NCI-H748 (cell line): ENCODE results near the gene SLC25A29.

ENCODE experiments used
- DNase-seq: peaks from one replicate; lab custom pipeline; 2025; ENCODE audit not compliant: unreplicated experiment; lab: John Stamatoyannopoulos, UW

The SLC25A29 gene

DNA sequence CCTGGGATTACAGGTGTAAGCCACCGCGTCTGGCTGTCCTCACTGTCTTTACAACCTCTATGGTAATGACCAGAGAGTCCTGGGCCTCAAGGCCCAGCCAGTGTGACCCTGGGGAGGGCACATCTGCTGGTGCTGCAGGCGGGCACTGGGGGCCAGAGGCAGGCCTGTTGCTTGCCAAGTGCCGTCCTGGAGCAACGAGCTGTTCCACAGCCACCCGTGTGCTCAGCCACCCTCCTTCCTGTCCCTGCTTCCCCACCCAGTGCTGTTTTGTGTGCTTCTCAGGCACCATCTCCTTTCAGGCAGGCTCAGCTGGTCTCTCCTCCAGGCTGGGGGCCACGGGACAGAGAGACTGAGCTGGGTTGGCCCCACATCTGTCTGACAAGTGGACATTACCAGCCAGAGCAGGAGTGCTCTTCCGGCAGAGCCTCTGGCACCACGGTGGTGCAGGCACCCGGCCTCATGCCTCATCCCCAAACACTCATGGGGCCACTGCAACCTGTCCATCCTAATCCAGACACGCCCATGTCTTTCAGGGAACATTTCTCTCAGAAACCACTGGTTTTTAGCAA, 25.9 kb upstream of the SLC25A29 start:
- DNase-seq = no peak

- DNase-seq = no peak
These were observed 24.2 kb upstream of the SLC25A29 start for GRCh38 chr14:100330388-100330931.

GRCh38 chr14:100330007-100330344, 23.7 kb upstream of the SLC25A29 start:
- DNase-seq = no peak

GRCh38 chr14:100329233-100330006, 23.2 kb upstream of the SLC25A29 start:
- no peak for DNase-seq

GRCh38 chr14:100328495-100329163, 22.4 kb upstream of the SLC25A29 start:
- no peak for DNase-seq

DNA sequence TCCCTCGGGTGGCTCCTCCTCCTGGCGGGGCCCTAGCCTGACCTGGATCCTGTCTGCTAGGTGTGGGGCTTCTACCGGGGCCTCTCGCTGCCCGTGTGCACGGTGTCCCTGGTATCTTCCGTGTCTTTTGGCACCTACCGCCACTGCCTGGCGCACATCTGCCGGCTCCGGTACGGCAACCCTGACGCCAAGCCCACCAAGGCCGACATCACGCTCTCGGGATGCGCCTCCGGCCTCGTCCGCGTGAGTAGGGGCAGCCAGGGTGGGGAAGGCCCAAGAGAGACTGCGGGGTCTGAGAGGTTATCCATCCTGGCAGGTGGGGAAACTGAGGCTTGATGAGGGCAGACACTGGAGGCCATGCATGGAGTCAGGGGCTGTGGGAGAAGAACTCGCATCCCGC, 20.9 kb upstream of the SLC25A29 start:
- no peak for DNase-seq

DNA sequence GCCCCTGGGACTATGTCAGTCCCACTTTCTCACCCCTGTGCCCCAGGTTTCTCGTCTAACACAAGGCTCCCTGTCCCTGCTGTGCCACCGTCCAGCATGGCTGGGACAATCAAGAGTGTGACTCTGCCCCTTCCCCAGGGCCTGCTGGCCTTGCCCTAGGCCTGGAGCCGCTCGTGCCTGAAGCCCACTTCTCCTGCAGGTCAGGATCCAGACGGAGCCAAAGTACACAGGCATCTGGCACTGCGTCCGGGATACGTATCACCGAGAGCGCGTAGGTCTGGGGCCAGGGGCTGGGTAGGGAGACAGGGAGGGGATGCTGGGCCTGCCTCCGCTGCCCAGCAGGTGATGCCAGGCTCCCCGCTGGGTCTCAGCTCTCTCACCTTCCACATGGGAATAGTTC, 19.7 kb upstream of the SLC25A29 start:
- DNase-seq = no peak

DNA sequence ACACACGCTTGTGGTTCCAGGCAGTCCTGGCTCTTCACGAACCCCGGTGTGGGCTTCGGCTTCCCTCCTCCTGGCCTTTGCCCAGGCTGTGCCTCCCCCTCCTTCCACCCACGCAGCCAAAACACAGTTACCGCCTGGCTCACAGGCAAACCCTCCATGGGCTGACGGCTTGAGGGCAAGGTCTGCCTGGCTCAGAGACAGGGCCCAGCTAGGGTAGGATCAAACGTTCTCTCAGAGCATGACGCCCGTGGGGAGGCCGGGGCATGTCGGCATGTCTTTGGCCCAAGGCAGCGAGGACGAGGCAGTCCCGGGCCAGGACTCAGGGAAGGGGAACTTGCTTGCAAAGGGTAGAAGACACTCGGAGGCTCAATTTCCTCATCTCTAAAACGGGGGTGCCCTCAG, 19.0 kb upstream of the SLC25A29 start:
- DNase-seq = no peak

- no peak for DNase-seq
These were observed 17.7 kb upstream of the SLC25A29 start for GRCh38 chr14:100323942-100324307.

DNA sequence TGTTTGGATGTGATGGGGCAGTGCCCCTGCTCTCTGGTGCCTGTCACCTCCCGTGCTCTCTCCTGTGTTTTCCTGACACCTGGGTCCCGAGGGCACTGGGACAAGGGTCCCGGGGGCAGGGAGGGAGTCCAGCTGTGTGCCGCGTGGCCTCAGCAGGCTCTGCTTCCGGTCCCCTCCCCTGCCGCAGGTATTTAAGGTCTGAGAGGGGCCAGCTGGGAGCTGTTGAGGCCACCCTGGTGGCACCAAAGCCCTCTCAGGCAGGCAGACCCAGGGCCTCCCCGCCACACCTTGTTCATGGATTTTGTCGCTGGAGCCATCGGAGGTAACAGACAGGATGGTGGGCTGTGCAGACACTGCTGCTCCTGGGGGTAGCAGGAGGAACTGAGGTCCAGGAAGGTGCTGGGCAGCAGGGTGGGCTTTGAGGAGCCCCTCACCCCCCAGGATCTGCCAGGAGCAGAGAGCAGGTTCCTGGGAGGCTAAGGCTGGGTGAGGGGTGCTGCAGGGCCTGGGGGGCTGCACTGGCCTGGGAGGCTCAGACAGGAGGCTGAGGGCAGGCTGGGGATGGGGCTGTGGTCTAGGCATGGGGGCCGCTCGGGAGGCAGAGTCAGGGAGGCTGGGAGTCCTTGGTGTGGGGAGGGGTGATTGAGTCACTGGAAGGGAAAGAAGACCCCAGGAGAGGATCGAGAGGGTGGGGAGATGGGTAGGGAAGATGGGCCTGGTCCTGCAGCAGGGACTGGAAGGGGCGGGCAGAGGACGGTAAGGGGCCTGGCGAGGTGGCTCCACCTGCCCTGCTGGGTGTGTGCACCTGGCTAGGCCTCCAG, 17.1 kb upstream of the SLC25A29 start, which contains the start of gene SLC25A47:
TSS of gene SLC25A47 (plus strand) at position 219 of the 821 bp plus-strand sequence. CDS start at position 295, 76 bp downstream.
- no peak for DNase-seq

DNA sequence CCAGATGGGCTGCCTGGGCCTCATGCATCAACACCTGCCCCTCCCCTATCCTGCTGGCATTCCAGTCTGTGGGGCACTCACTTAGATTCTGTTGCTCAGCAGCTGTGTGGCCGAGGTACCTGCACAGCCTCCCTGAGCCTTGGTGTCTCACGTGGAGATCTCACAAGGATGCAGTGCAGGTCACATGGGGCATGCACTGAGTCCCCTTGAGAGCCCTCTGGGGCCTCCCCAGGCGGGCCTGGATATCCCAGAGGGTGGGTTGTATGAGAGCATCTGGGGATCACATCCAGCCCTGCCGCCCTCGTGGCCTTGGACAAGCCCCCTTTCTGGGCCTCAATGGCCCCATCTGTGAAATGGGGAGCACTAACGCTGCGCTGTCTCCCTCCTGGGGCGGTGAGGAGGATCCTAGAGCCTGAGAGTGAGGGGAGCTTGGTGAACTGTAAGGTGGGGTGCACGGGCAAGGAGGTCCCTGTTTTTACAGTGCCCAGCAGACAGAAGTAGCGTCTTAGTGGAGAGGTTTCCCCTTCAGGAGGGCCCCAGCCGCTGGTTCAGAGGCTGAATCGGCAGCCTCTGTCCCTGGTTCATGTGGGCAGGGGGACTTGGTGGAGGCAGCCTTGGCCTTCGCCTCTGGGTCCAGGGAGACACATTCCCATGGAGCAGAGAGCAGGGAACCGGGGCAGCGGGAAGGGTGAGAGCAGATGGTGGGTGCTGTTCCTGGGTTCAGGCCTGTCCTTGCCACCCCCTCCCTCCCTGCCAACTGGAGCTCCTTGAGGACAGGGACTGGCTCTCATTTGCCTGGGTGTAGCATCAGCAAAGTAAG, 16.1 kb upstream of the SLC25A29 start:
- no peak for DNase-seq

GRCh38 chr14:100321473-100322137, 15.4 kb upstream of the SLC25A29 start:
- peak; percentile 60 for DNase-seq

DNA sequence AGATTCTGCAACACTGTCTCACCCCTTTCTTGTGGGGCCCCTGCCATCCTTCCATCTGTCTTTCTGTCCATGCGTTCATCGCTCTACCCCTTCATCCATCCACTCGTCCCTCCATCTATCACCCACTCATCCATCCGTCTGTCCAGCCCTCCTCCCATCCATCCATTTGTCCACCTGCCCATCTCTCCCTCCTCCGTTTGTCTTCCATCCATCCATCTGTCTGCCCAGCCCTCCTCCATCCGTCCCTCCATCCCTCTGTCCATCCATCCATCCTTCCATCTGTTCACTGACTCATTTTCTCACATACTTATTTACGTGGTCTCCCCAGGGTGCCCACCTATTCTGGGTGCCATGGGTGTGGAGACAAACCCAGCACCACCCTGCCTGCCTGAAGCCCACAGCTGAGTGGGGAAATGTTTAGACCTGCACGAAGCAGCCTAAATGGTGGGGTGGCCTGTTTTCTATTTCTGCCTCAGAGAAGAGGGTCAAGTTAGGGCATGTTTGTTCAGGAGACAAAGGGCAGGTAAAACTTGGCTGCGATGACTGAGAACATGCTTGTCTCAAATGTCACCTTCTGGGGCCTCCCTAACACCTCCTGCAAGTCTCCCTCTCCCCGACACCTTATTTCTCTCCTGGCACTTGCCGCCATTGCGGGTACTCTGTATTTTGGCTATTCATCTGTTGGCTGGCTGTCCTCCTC, 14.1 kb upstream of the SLC25A29 start:
- no peak for DNase-seq

GRCh38 chr14:100317912-100318808, 11.9 kb upstream of the SLC25A29 start:
- no peak for DNase-seq

- DNase-seq = no peak
These were observed 11.1 kb upstream of the SLC25A29 start for GRCh38 chr14:100317389-100317788.

DNA sequence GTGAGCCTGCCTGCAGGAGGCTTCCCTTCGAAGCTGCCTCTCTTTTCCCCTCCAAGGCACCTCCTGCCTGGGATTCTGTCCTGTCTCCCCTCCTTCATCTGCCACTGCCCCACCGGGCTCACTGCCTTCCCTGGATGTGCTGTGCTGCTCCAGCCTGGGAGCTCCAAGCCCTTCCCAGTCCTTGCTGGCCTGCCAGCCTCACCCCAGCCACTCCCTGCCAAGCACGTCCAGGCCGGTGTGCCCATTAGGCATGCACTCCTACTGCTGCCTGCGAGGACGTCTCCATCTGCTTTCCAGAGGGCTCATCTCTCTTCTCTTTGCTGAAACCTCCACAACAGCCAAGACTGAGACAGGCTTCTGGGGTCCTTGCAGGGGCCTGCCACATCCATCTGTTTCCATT, 8.5 kb upstream of the SLC25A29 start:
- no peak for DNase-seq

GRCh38 chr14:100313464-100314230, 7.4 kb upstream of the SLC25A29 start:
- no peak for DNase-seq
